H1 (cell line): ENCODE measurements around the gene MSL3B.

Experiments used
- CTCF ChIA-PET: fragments of 300-600 bp; sonication (Branson Sonifier 250); formaldehyde crosslinking; loops from one replicate; lab custom pipeline; 2021; ENCODE audit not compliant: partially characterized antibody; lab: Charles Lee
- POLR2A ChIA-PET: fragments of 300-600 bp; sonication (Branson Sonifier 250); formaldehyde crosslinking; loops from one replicate; lab custom pipeline; 2021; ENCODE audit warnings: inconsistent platforms; ENCODE audit not compliant: partially characterized antibody; lab: Charles Lee
- DNase-seq, 2 experiments: peaks; one replicate each; pipeline versions ENCODE4 v3.0.0 to v3.0.0-alpha.2; 2010 to 2022; ENCODE audit warnings: low spot score in 2 of 2, low read depth in 1 of 2, mixed read lengths in 1 of 2
- FAIRE-seq: peaks from 2 replicates; lab custom pipeline; 2011; peaks lifted over from hg19 to GRCh38; lab: Jason Lieb, UNC
- H2AFZ ChIP-seq: 2 replicates; pipeline ENCODE4 v1.8.1; 2012; ENCODE audit warnings: low read length, inconsistent platforms
- H2AK5ac ChIP-seq: 2 replicates; pipeline ENCODE4 v1.6.1; 2013; ENCODE audit warnings: low read depth, low read length
- H2BK120ac ChIP-seq: replicated peaks from 2 replicates; pipeline ENCODE3; 2013; ENCODE audit warnings: low read depth, low read length, inconsistent platforms
- H2BK12ac ChIP-seq: 2 replicates; pipeline ENCODE4 v1.6.1; 2013; ENCODE audit warnings: low read depth, low read length
- H2BK15ac ChIP-seq: 2 replicates; pipeline ENCODE4 v1.6.1; 2013; ENCODE audit warnings: low read length
- H2BK20ac ChIP-seq: 2 replicates; pipeline ENCODE4 v1.6.1; 2013; ENCODE audit warnings: low read length
- H2BK5ac ChIP-seq: 2 replicates; pipeline ENCODE4 v1.6.1; 2013; ENCODE audit warnings: low read depth, low read length
- H3K14ac ChIP-seq: 2 replicates; pipeline ENCODE4 v1.6.1; 2013; ENCODE audit warnings: inconsistent platforms; ENCODE audit not compliant: insufficient read length
- H3K18ac ChIP-seq: 2 replicates; pipeline ENCODE4 v1.6.1; 2013; ENCODE audit warnings: low read length; ENCODE audit errors: extremely low read depth
- H3K23ac ChIP-seq: 2 replicates; pipeline ENCODE4 v1.6.1; 2013; ENCODE audit warnings: inconsistent platforms; ENCODE audit not compliant: insufficient read length
- H3K23me2 ChIP-seq: 2 replicates; pipeline ENCODE4 v1.6.1; 2013; ENCODE audit warnings: low read depth, low read length
- H3K27ac ChIP-seq: 2 replicates; pipeline ENCODE4 v1.6.1; 2011; ENCODE audit warnings: low read depth, low read length, inconsistent platforms
- H3K27me3 ChIP-seq, 4 experiments: replicated peaks in 1 of 4; 1 replicate in 1 of 4; 2 replicates in 3 of 4; pipeline versions ENCODE4 v1.6.1 to v1.8.1; 2011 to 2013; ENCODE audit warnings: low read length in 3 of 4, mild to moderate bottlenecking in 3 of 4, inconsistent platforms in 2 of 4, mixed read lengths in 2 of 4, moderate library complexity in 1 of 4; ENCODE audit not compliant: control insufficient read depth in 3 of 4, insufficient read depth in 3 of 4; ENCODE audit errors: extremely low read depth in 1 of 4
- H3K36me3 ChIP-seq, 4 experiments: 2 replicates each; pipeline versions ENCODE4 v1.6.1 to v1.8.1; 2011 to 2013; ENCODE audit warnings: mild to moderate bottlenecking in 4 of 4, low read length in 3 of 4, moderate library complexity in 2 of 4, control low read depth in 1 of 4, inconsistent platforms in 1 of 4; ENCODE audit not compliant: insufficient read depth in 4 of 4, control insufficient read depth in 2 of 4
- H3K4ac ChIP-seq: replicated peaks from 2 replicates; pipeline ENCODE3; 2013; ENCODE audit warnings: low read length, low read depth, mixed read lengths, inconsistent platforms; ENCODE audit not compliant: insufficient read length
- H3K4me1 ChIP-seq, 4 experiments: replicated peaks in 1 of 4; 1 replicate in 1 of 4; 2 replicates in 3 of 4; pipeline versions ENCODE4 v1.6.1 to v1.8.1; 2011 to 2013; ENCODE audit warnings: low read length in 3 of 4, inconsistent platforms in 2 of 4, mixed read lengths in 1 of 4; ENCODE audit not compliant: insufficient read depth in 4 of 4, control insufficient read depth in 3 of 4
- H3K4me2 ChIP-seq, 2 experiments: 2 replicates each; pipeline versions ENCODE4 v1.6.1 to v1.8.1; 2011 to 2013; ENCODE audit warnings: low read depth in 2 of 2, low read length in 2 of 2, control low read depth in 1 of 2, inconsistent platforms in 1 of 2, mild to moderate bottlenecking in 1 of 2; ENCODE audit not compliant: insufficient read depth in 1 of 2
- H3K4me3 ChIP-seq, 4 experiments: fragments of 200-600, 300-600 bp in 1 of 4; sonication (generic), shearing (Covaris generic), sonication (Bioruptor Twin) in 1 of 4; 2 replicates each; pipeline versions ENCODE4 v1.5.1 to v1.8.1; 2011 to 2016; ENCODE audit warnings: low read length in 4 of 4, low read depth in 3 of 4, control low read depth in 2 of 4, inconsistent platforms in 2 of 4, mild to moderate bottlenecking in 2 of 4, mixed read lengths in 1 of 4, moderate library complexity in 1 of 4; ENCODE audit not compliant: insufficient read depth in 2 of 4; ENCODE audit errors: extremely low read depth in 1 of 4
- H3K56ac ChIP-seq: replicated peaks from 2 replicates; pipeline ENCODE3; 2013; ENCODE audit warnings: low read depth, mild to moderate bottlenecking, mixed read lengths, low read length, inconsistent platforms; ENCODE audit not compliant: insufficient read length
- H3K79me1 ChIP-seq: 2 replicates; pipeline ENCODE4 v1.6.1; 2013; ENCODE audit warnings: low read depth, low read length, control low read depth
- H3K79me2 ChIP-seq, 2 experiments: 2 replicates each; pipeline versions ENCODE4 v1.6.1 to v1.8.1; 2012 to 2013; ENCODE audit warnings: low read length in 2 of 2, mild to moderate bottlenecking in 2 of 2, inconsistent platforms in 1 of 2; ENCODE audit not compliant: insufficient read depth in 2 of 2, control insufficient read depth in 1 of 2
- H3K9ac ChIP-seq, 4 experiments: replicated peaks in 1 of 4; 1 replicate in 1 of 4; 2 replicates in 3 of 4; pipeline versions ENCODE4 v1.6.1 to v1.8.1; 2011 to 2013; ENCODE audit warnings: low read depth in 3 of 4, low read length in 3 of 4, control low read depth in 2 of 4, mild to moderate bottlenecking in 2 of 4, moderate library complexity in 2 of 4, inconsistent platforms in 1 of 4; ENCODE audit errors: extremely low read depth in 1 of 4
- H3K9me3 ChIP-seq, 2 experiments: 2 replicates each; pipeline versions ENCODE4 v1.6.1 to v1.8.1; 2012 to 2013; ENCODE audit warnings: mild to moderate bottlenecking in 2 of 2, moderate library complexity in 2 of 2, control low read depth in 1 of 2, inconsistent platforms in 1 of 2, low read depth in 1 of 2, low read length in 1 of 2, mixed read lengths in 1 of 2; ENCODE audit not compliant: insufficient read depth in 2 of 2
- H4K20me1 ChIP-seq, 2 experiments: replicated peaks in 1 of 2; 2 replicates each; pipeline versions ENCODE3 to v1.8.1; 2011 to 2013; ENCODE audit warnings: inconsistent platforms in 2 of 2, low read length in 2 of 2, mild to moderate bottlenecking in 1 of 2; ENCODE audit not compliant: insufficient read depth in 2 of 2, control insufficient read depth in 1 of 2
- H4K5ac ChIP-seq: 2 replicates; pipeline ENCODE4 v1.6.1; 2013; ENCODE audit warnings: low read length, low read depth, mixed read lengths, inconsistent platforms; ENCODE audit not compliant: insufficient read length
- H4K8ac ChIP-seq: 2 replicates; pipeline ENCODE4 v1.8.0; 2013; ENCODE audit warnings: mild to moderate bottlenecking, moderate library complexity, low read length, inconsistent platforms; ENCODE audit not compliant: insufficient read depth; ENCODE audit errors: extremely low read depth
- H4K91ac ChIP-seq: replicated peaks from 2 replicates; pipeline ENCODE3; 2013; ENCODE audit warnings: low read length, mixed read lengths, inconsistent platforms; ENCODE audit not compliant: insufficient read length
- GABPA ChIP-seq: IDR thresholded peaks from 2 replicates; pipeline ENCODE4 v1.6.1; 2011; ENCODE audit warnings: mild to moderate bottlenecking, low read length, moderate library complexity, borderline replicate concordance; ENCODE audit not compliant: insufficient read depth
- HDAC6 ChIP-seq: IDR thresholded peaks from one replicate; pipeline ENCODE4 v1.7.1; 2012; ENCODE audit warnings: low read depth, mild to moderate bottlenecking, inconsistent platforms, low read length, moderate library complexity
- WGBS, 2 experiments: shearing (Covaris generic) in 1 of 2; methylation state at CpG; one replicate each; pipeline versions ENCODE4 v1.1.6 to v1.1.7; 2013 to 2015; ENCODE audit warnings: low lambda C conversion rate in 2 of 2, mixed read lengths in 2 of 2, inconsistent platforms in 1 of 2, low coverage in 1 of 2, missing lambda C conversion rate in 1 of 2; ENCODE audit not compliant: insufficient replicate concordance in 2 of 2, insufficient coverage in 1 of 2, insufficient read length in 1 of 2; ENCODE audit errors: extremely low coverage in 1 of 2, missing lambda C conversion rate in 1 of 2; 5-methylcytosine and 5-hydroxymethylcytosine counted together

MSL3B gene

GRCh38 chr2:233829193-233830110 lies 38.7 kb downstream of the MSL3B start:
- Histone ChIP-seq H4K91ac (no peak overlapping the region), H2BK20ac (no peak overlapping the region), H2AK5ac (no peak overlapping the region), H3K23ac (no peak overlapping the region), H3K9me3 (no peaks in the 10 kb centered on the region), H2BK5ac (no peak overlapping the region), H3K4ac (no peak overlapping the region), H3K79me1 (no peaks in the 10 kb centered on the region), H3K14ac (no peak overlapping the region), H2BK15ac (no peak overlapping the region)
- POLR2A ChIA-PET: no interaction called here
- TF ChIP-seq HDAC6 (no peak), GABPA (no peak)
- TF ChIP-seq, all 59 proteins: peak for 0
- no peak overlapping the region for H3K56ac ChIP-seq
- H3K27me3 ChIP-seq: no peaks in the 10 kb centered on the region
- no peaks in the 10 kb centered on the region for H3K23me2 ChIP-seq
- CTCF ChIA-PET: interaction anchor here (0.6 to 5.3 kb wide), 3 partner anchors 347 to 386 kb away, joined by 3 to 35 read pairs (median 6); no protein-coding TSS in a partner anchor
- WGBS, 2 experiments: 89% methylated on average over 15 of the region's 15 CpGs; no CpG with 5 or more reads in 1 of the 2 experiments
- no peaks in the 10 kb centered on the region for H4K20me1 ChIP-seq
- no peak for FAIRE-seq
- peaks cover 0 to 4% (median 0%) of the 10 kb centered on the region in 4 experiments; a peak in 2 of 8 replicates for H3K36me3 ChIP-seq
- H2BK12ac ChIP-seq: no peak overlapping the region
- no peak overlapping the region for H3K4me3 ChIP-seq
- no peaks in the 10 kb centered on the region for H3K79me2 ChIP-seq
- H3K4me1 ChIP-seq: no peaks in the 10 kb centered on the region
- no peak for DNase-seq
- no peak overlapping the region for H4K8ac ChIP-seq
- H2BK120ac ChIP-seq: no peak overlapping the region
- H3K27ac ChIP-seq: no peak overlapping the region
- no peak overlapping the region for H3K18ac ChIP-seq
- H4K5ac ChIP-seq: no peak overlapping the region
- no peak overlapping the region for H2AFZ ChIP-seq
- no peak overlapping the region for H3K4me2 ChIP-seq
- no peak overlapping the region for H3K9ac ChIP-seq
